ENCODE results near the gene NUDT22.
A peak's percentile ranks its signal among the peaks of the same experiment; 100 is the strongest.

Gene NUDT22

DNA sequence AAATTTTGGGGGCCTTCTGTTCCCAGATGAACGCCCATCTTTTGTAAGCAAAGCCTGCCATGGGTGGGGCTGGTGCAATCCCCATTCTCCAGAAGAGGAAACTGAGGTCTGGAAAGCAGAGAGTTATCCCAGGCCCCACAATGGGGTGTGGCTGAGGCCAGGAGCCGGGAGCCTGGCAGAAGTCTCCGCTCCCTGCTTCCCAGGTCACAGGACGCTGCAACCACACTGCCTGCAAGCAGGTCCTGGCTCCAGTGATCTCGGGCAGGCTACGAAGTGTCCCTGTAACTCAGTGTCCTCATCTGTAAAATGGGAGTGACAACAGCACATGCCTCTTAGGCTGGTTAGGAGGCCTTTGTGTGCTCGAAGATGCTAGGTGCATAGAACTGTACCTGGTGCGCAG lies 27.0 kb downstream of the NUDT22 start:
- no peaks in the 10 kb centered on the region for H3K27me3 ChIP-seq (ENCODE audit: insufficient read depth, insufficient read length)
- H3K4me1 ChIP-seq (ENCODE audit: insufficient read depth, insufficient read length): peaks cover 37% of the 10 kb centered on the region
- H3K4me3 ChIP-seq (ENCODE audit: insufficient read length, low read depth): peak overlapping the region; percentile 22
- no peak for DNase-seq (ENCODE audit: low read depth, low spot score)
- peak overlapping the region; percentile 44 for H3K9ac ChIP-seq (ENCODE audit: insufficient read length, low read depth)
- H3K36me3 ChIP-seq (ENCODE audit: insufficient read depth, insufficient read length, low read length): peaks cover 43% of the 10 kb centered on the region
- TF ChIP-seq ZNF274 (IDR thresholded peaks at IDR 0.05; ENCODE audit: low read depth, low read length) (no peak), YY1 (IDR thresholded peaks at IDR 0.05; ENCODE audit: insufficient read depth, insufficient read length) (no peak), SUZ12 (IDR thresholded peaks at IDR 0.05; ENCODE audit: extremely low read depth, insufficient read depth, insufficient read length) (no peak)
- no peaks in the 10 kb centered on the region for H3K9me3 ChIP-seq (ENCODE audit: insufficient read depth, low read length)

DNA sequence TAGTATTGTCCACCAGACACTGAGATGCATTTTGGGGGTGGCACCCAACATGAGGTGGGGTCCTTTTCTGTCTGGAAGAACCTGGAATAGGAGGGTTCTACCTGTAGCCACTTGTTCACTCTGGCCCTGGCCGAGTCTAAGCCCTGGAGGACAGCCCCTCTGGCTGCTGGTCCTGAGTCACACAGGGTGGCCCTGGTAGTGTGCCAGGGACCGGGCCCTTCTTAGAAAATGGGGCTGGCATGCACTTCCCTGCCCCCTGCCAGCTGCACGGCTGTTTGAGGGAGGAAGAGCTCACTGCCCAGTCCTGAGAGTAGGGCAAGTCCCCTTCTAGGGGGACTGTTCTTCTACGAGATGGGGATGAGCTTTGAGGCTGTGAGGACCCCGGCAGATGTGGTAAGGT lies 27.4 kb downstream of the NUDT22 start:
- DNase-seq (ENCODE audit: low read depth, low spot score): no peak
- Histone ChIP-seq H3K9me3 (ENCODE audit: insufficient read depth, low read length) (no peaks in the 10 kb centered on the region), H3K4me1 (ENCODE audit: insufficient read depth, insufficient read length) (peaks cover 33% of the 10 kb centered on the region), H3K36me3 (ENCODE audit: insufficient read depth, insufficient read length, low read length) (peaks cover 47% of the 10 kb centered on the region), H3K9ac (ENCODE audit: insufficient read length, low read depth) (no peak overlapping the region), H3K4me3 (ENCODE audit: insufficient read length, low read depth) (no peak overlapping the region), H3K27me3 (ENCODE audit: insufficient read depth, insufficient read length) (no peaks in the 10 kb centered on the region)
- TF ChIP-seq ZNF274 (IDR thresholded peaks at IDR 0.05; ENCODE audit: low read depth, low read length) (no peak), YY1 (IDR thresholded peaks at IDR 0.05; ENCODE audit: insufficient read depth, insufficient read length) (no peak), SUZ12 (IDR thresholded peaks at IDR 0.05; ENCODE audit: extremely low read depth, insufficient read depth, insufficient read length) (no peak)

- H3K9ac ChIP-seq (ENCODE audit: insufficient read length, low read depth): peak overlapping the region; percentile 16
- H3K36me3 ChIP-seq (ENCODE audit: insufficient read depth, insufficient read length, low read length): peaks cover 55% of the 10 kb centered on the region
- no peak for DNase-seq (ENCODE audit: low read depth, low spot score)
- H3K9me3 ChIP-seq (ENCODE audit: insufficient read depth, low read length): no peaks in the 10 kb centered on the region
- H3K4me3 ChIP-seq (ENCODE audit: insufficient read length, low read depth): no peak overlapping the region
- TF ChIP-seq ZNF274 (IDR thresholded peaks at IDR 0.05; ENCODE audit: low read depth, low read length) (no peak), SUZ12 (IDR thresholded peaks at IDR 0.05; ENCODE audit: extremely low read depth, insufficient read depth, insufficient read length) (no peak), YY1 (IDR thresholded peaks at IDR 0.05; ENCODE audit: insufficient read depth, insufficient read length) (no peak)
- peaks cover 25% of the 10 kb centered on the region for H3K4me1 ChIP-seq (ENCODE audit: insufficient read depth, insufficient read length)
- no peaks in the 10 kb centered on the region for H3K27me3 ChIP-seq (ENCODE audit: insufficient read depth, insufficient read length)
These were observed 28.3 kb downstream of the NUDT22 start for GRCh38 chr11:64254326-64254725.

GRCh38 chr11:64255135-64256128 lies 29.4 kb downstream of the NUDT22 start:
- Histone ChIP-seq H3K9ac (ENCODE audit: insufficient read length, low read depth) (no peak overlapping the region), H3K4me1 (ENCODE audit: insufficient read depth, insufficient read length) (peaks cover 18% of the 10 kb centered on the region), H3K36me3 (ENCODE audit: insufficient read depth, insufficient read length, low read length) (peaks cover 66% of the 10 kb centered on the region), H3K4me3 (ENCODE audit: insufficient read length, low read depth) (no peak overlapping the region), H3K9me3 (ENCODE audit: insufficient read depth, low read length) (no peaks in the 10 kb centered on the region), H3K27me3 (ENCODE audit: insufficient read depth, insufficient read length) (no peaks in the 10 kb centered on the region)
- no peak for DNase-seq (ENCODE audit: low read depth, low spot score)
- no peak for TF ChIP-seq YY1 (IDR thresholded peaks at IDR 0.05; ENCODE audit: insufficient read depth, insufficient read length)
- TF ChIP-seq ZNF274 (IDR thresholded peaks at IDR 0.05; ENCODE audit: low read depth, low read length): no peak
- no peak for TF ChIP-seq SUZ12 (IDR thresholded peaks at IDR 0.05; ENCODE audit: extremely low read depth, insufficient read depth, insufficient read length)

DNA sequence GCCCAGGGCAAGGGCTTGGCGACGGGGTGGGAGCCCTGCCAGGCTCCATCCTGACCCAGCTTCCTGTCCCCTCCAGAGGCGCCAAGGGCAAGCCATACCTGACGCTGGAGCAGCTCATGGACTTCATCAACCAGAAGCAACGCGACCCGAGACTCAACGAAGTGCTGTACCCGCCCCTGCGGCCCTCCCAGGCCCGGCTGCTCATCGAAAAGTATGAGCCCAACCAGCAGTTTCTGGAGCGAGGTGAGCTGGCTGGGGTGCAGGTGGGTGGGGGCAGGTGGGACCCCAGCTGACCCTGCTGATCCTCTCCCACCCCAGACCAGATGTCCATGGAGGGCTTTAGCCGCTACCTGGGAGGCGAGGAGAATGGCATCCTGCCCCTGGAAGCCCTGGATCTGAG lies 30.2 kb downstream of the NUDT22 start:
- H3K9ac ChIP-seq (ENCODE audit: insufficient read length, low read depth): no peak overlapping the region
- peaks cover 70% of the 10 kb centered on the region for H3K36me3 ChIP-seq (ENCODE audit: insufficient read depth, insufficient read length, low read length)

GRCh38 chr11:64258356-64258755 lies 32.3 kb downstream of the NUDT22 start:
- DNase-seq (ENCODE audit: low read depth, low spot score): no peak
- no peaks in the 10 kb centered on the region for H3K9me3 ChIP-seq (ENCODE audit: insufficient read depth, low read length)
- H3K4me3 ChIP-seq (ENCODE audit: insufficient read length, low read depth): no peak overlapping the region
- TF ChIP-seq ZNF274 (IDR thresholded peaks at IDR 0.05; ENCODE audit: low read depth, low read length): no peak
- no peak for TF ChIP-seq YY1 (IDR thresholded peaks at IDR 0.05; ENCODE audit: insufficient read depth, insufficient read length)
- peaks cover 85% of the 10 kb centered on the region for H3K36me3 ChIP-seq (ENCODE audit: insufficient read depth, insufficient read length, low read length)
- H3K27me3 ChIP-seq (ENCODE audit: insufficient read depth, insufficient read length): no peaks in the 10 kb centered on the region
- H3K9ac ChIP-seq (ENCODE audit: insufficient read length, low read depth): no peak overlapping the region
- H3K4me1 ChIP-seq (ENCODE audit: insufficient read depth, insufficient read length): peaks cover 13% of the 10 kb centered on the region

More for the DNA sequence above, 30.2 kb downstream of the NUDT22 start:
- peaks cover 12% of the 10 kb centered on the region for H3K4me1 ChIP-seq (ENCODE audit: insufficient read depth, insufficient read length)
- H3K4me3 ChIP-seq (ENCODE audit: insufficient read length, low read depth): no peak overlapping the region
- DNase-seq (ENCODE audit: low read depth, low spot score): no peak
- no peaks in the 10 kb centered on the region for H3K9me3 ChIP-seq (ENCODE audit: insufficient read depth, low read length)
- TF ChIP-seq SUZ12 (IDR thresholded peaks at IDR 0.05; ENCODE audit: extremely low read depth, insufficient read depth, insufficient read length) (no peak), YY1 (IDR thresholded peaks at IDR 0.05; ENCODE audit: insufficient read depth, insufficient read length) (no peak), ZNF274 (IDR thresholded peaks at IDR 0.05; ENCODE audit: low read depth, low read length) (no peak)
- H3K27me3 ChIP-seq (ENCODE audit: insufficient read depth, insufficient read length): no peaks in the 10 kb centered on the region

GRCh38 chr11:64258946-64259532 lies 33.0 kb downstream of the NUDT22 start:
- no peaks in the 10 kb centered on the region for H3K27me3 ChIP-seq (ENCODE audit: insufficient read depth, insufficient read length)
- no peaks in the 10 kb centered on the region for H3K9me3 ChIP-seq (ENCODE audit: insufficient read depth, low read length)
- TF ChIP-seq YY1 (IDR thresholded peaks at IDR 0.05; ENCODE audit: insufficient read depth, insufficient read length) (no peak), ZNF274 (IDR thresholded peaks at IDR 0.05; ENCODE audit: low read depth, low read length) (no peak), SUZ12 (IDR thresholded peaks at IDR 0.05; ENCODE audit: extremely low read depth, insufficient read depth, insufficient read length) (no peak)
- DNase-seq (ENCODE audit: low read depth, low spot score): no peak
- H3K4me1 ChIP-seq (ENCODE audit: insufficient read depth, insufficient read length): peaks cover 17% of the 10 kb centered on the region
- H3K9ac ChIP-seq (ENCODE audit: insufficient read length, low read depth): no peak overlapping the region
- H3K4me3 ChIP-seq (ENCODE audit: insufficient read length, low read depth): no peak overlapping the region
- peaks cover 87% of the 10 kb centered on the region for H3K36me3 ChIP-seq (ENCODE audit: insufficient read depth, insufficient read length, low read length)

All from NT2/D1 (cell line).